IMR-90 (cell line): ENCODE results near the gene ZNF358. TPM values are rescaled to one million over a fixed set of nuclear protein-coding genes. Genes with fewer than 3 reads are reported as not detected.

ENCODE experiments used
- ATAC-seq: fragments of 200-7000 bp; cut with Tn5 transposase; 2 replicates; pipeline ENCODE4 v1.9.1; 2020; ENCODE audit warnings: low read depth, mild to moderate bottlenecking, moderate library complexity
- BruUV-seq: library from RNA; stranded (reverse); fragments of 400-500 nt; replicated peaks from 2 replicates; lab custom pipeline; 2021; lab: Mats Ljungman, UMichigan
- CTCF ChIA-PET: fragments of 300-600 bp; formaldehyde crosslinking; extraction: SDS; loops from one replicate; lab custom pipeline; 2021; ENCODE audit warnings: antibody characterized with exemption; lab: Yijun Ruan, JAX
- POLR2A ChIA-PET: fragments of 300-600 bp; sonication (Branson Sonifier 250); formaldehyde crosslinking; loops from one replicate; lab custom pipeline; 2022; ENCODE audit warnings: antibody characterized with exemption; ENCODE audit not compliant: unreplicated experiment; lab: Charles Lee
- DNase-seq: peaks from one replicate; pipeline ENCODE4 v3.0.0; 2013
- H2AFZ ChIP-seq: replicated peaks from 2 replicates; pipeline ENCODE3; 2013; ENCODE audit warnings: low read length, mild to moderate bottlenecking; ENCODE audit not compliant: poor library complexity
- H2AK5ac ChIP-seq: 2 replicates; pipeline ENCODE4 v1.6.1; 2013; ENCODE audit warnings: low read depth, low read length, inconsistent platforms
- H2AK9ac ChIP-seq: replicated peaks from 2 replicates; pipeline ENCODE3; 2013; ENCODE audit warnings: mild to moderate bottlenecking, low read depth, low read length, moderate library complexity; ENCODE audit not compliant: poor library complexity
- H2BK120ac ChIP-seq: 2 replicates; pipeline ENCODE4 v1.6.1; 2013; ENCODE audit warnings: low read depth, low read length, inconsistent platforms
- H2BK15ac ChIP-seq: 3 replicates; pipeline ENCODE4 v1.6.1; 2013; ENCODE audit warnings: low read depth, low read length, inconsistent platforms
- H2BK20ac ChIP-seq: 2 replicates; pipeline ENCODE4 v1.6.1; 2013; ENCODE audit warnings: low read depth, mild to moderate bottlenecking, inconsistent platforms, low read length, moderate library complexity
- H2BK5ac ChIP-seq: 2 replicates; pipeline ENCODE4 v1.6.1; 2013; ENCODE audit warnings: mild to moderate bottlenecking, low read depth, low read length, inconsistent platforms; ENCODE audit not compliant: poor library complexity, severe bottlenecking
- H3K14ac ChIP-seq: replicated peaks from 2 replicates; pipeline ENCODE4 v1.6.1; 2013; ENCODE audit warnings: low read depth, low read length, inconsistent platforms
- H3K18ac ChIP-seq: 2 replicates; pipeline ENCODE4 v1.6.1; 2013; ENCODE audit warnings: low read depth, low read length, control low read depth
- H3K23ac ChIP-seq: 2 replicates; pipeline ENCODE4 v1.6.1; 2013; ENCODE audit warnings: low read depth, low read length, inconsistent platforms
- H3K27ac ChIP-seq: 2 replicates; pipeline ENCODE4 v1.5.1; 2013; ENCODE audit warnings: mild to moderate bottlenecking, control low read depth, low read length; ENCODE audit not compliant: insufficient read depth
- H3K27me3 ChIP-seq: 2 replicates; pipeline ENCODE4 v1.6.1; 2013; ENCODE audit warnings: low read length; ENCODE audit not compliant: control insufficient read depth, insufficient read depth
- H3K36me3 ChIP-seq: 2 replicates; pipeline ENCODE4 v1.6.1; 2013; ENCODE audit warnings: low read length, mixed read lengths; ENCODE audit not compliant: control insufficient read depth, insufficient read depth
- H3K4ac ChIP-seq: 2 replicates; pipeline ENCODE4 v1.6.1; 2013; ENCODE audit warnings: low read depth, low read length, inconsistent platforms
- H3K4me1 ChIP-seq: 2 replicates; pipeline ENCODE4 v1.6.1; 2013; ENCODE audit warnings: low read length, mixed read lengths; ENCODE audit not compliant: control insufficient read depth, insufficient read depth
- H3K4me2 ChIP-seq: 2 replicates; pipeline ENCODE4 v1.6.1; 2013; ENCODE audit warnings: low read depth, mild to moderate bottlenecking, control low read depth, low read length, moderate library complexity
- H3K4me3 ChIP-seq: 2 replicates; pipeline ENCODE4 v1.5.1; 2013; ENCODE audit warnings: low read depth, mild to moderate bottlenecking, control low read depth, low read length, moderate library complexity; ENCODE audit not compliant: insufficient read depth
- H3K56ac ChIP-seq: 2 replicates; pipeline ENCODE4 v1.6.1; 2013; ENCODE audit warnings: low read length, inconsistent platforms; ENCODE audit not compliant: insufficient read depth; ENCODE audit errors: extremely low read depth
- H3K79me1 ChIP-seq, 2 experiments: 2 replicates each; pipeline ENCODE4 v1.6.1; 2013; ENCODE audit warnings: low read length in 2 of 2, inconsistent platforms in 1 of 2, low read depth in 1 of 2
- H3K9ac ChIP-seq: 2 replicates; pipeline ENCODE4 v1.6.1; 2013; ENCODE audit warnings: low read depth, low read length, control low read depth
- H3K9me1 ChIP-seq: 2 replicates; pipeline ENCODE4 v1.6.1; 2013; ENCODE audit warnings: low read length, inconsistent platforms; ENCODE audit not compliant: insufficient read depth
- H3K9me3 ChIP-seq: 2 replicates; pipeline ENCODE4 v1.6.1; 2013; ENCODE audit warnings: low read length; ENCODE audit not compliant: control insufficient read depth, insufficient read depth
- H4K20me1 ChIP-seq: 2 replicates; pipeline ENCODE4 v1.6.1; 2013; ENCODE audit warnings: low read length, inconsistent platforms; ENCODE audit not compliant: insufficient read depth
- H4K5ac ChIP-seq: 2 replicates; pipeline ENCODE4 v1.6.1; 2013; ENCODE audit warnings: mild to moderate bottlenecking, low read depth, low read length, control low read depth
- H4K8ac ChIP-seq, 2 experiments: 2 replicates each; pipeline ENCODE4 v1.6.1; 2013; ENCODE audit warnings: low read depth in 2 of 2, low read length in 2 of 2, control low read depth in 1 of 2, inconsistent platforms in 1 of 2
- H4K91ac ChIP-seq: 2 replicates; pipeline ENCODE4 v1.6.1; 2013; ENCODE audit warnings: low read depth, low read length, inconsistent platforms; ENCODE audit not compliant: insufficient read depth
- BHLHE40 ChIP-seq: fragments of 150-350 bp; IDR thresholded peaks from 2 replicates; pipeline ENCODE4 v1.6.1; 2016; ENCODE audit warnings: mild to moderate bottlenecking, low read depth, low read length
- CEBPB ChIP-seq: IDR thresholded peaks from 2 replicates; pipeline ENCODE4 v1.6.1; 2012; ENCODE audit warnings: low read depth, low read length, improper control_type of control experiment
- CHD1 ChIP-seq: IDR thresholded peaks from 2 replicates; pipeline ENCODE4 v1.6.1; 2012; ENCODE audit warnings: low read depth, low read length, improper control_type of control experiment
- CTCF ChIP-seq: conservative IDR thresholded peaks from 2 replicates; pipeline ENCODE4 v1.5.1; 2012; ENCODE audit warnings: mild to moderate bottlenecking, low read depth, low read length, improper control_type of control experiment
- ELK1 ChIP-seq: fragments of 150-350 bp; IDR thresholded peaks from 2 replicates; pipeline ENCODE4 v1.6.1; 2016; ENCODE audit warnings: low read depth, mild to moderate bottlenecking, low read length, moderate library complexity, borderline replicate concordance
- FOS ChIP-seq: fragments of 150-350 bp; IDR thresholded peaks from 2 replicates; pipeline ENCODE4 v1.6.1; 2016; ENCODE audit warnings: low read depth, low read length
- MAFK ChIP-seq: IDR thresholded peaks from 2 replicates; pipeline ENCODE4 v1.6.1; 2012; ENCODE audit warnings: low read depth, low read length, improper control_type of control experiment
- MAZ ChIP-seq: IDR thresholded peaks from 2 replicates; pipeline ENCODE4 v1.6.1; 2012; ENCODE audit warnings: low read depth, mild to moderate bottlenecking, low read length, improper control_type of control experiment, moderate library complexity, borderline replicate concordance
- MXI1 ChIP-seq: IDR thresholded peaks from 2 replicates; pipeline ENCODE4 v1.6.1; 2012; ENCODE audit warnings: low read depth, mild to moderate bottlenecking, low read length, moderate library complexity, borderline replicate concordance
- NFE2L2 ChIP-seq: fragments of 150-350 bp; IDR thresholded peaks from 2 replicates; pipeline ENCODE4 v1.6.1; 2016; ENCODE audit warnings: low read depth, mild to moderate bottlenecking, low read length
- POLR2A ChIP-seq: IDR thresholded peaks from 2 replicates; pipeline ENCODE4 v1.6.1; 2012; ENCODE audit warnings: mild to moderate bottlenecking, low read depth, low read length
- RAD21 ChIP-seq: IDR thresholded peaks from 2 replicates; pipeline ENCODE4 v1.6.1; 2012; ENCODE audit warnings: low read length, improper control_type of control experiment
- RCOR1 ChIP-seq: IDR thresholded peaks from 2 replicates; pipeline ENCODE4 v1.6.1; 2012; ENCODE audit warnings: mild to moderate bottlenecking, low read length, improper control_type of control experiment; ENCODE audit not compliant: insufficient replicate concordance
- RFX5 ChIP-seq: IDR thresholded peaks from 2 replicates; pipeline ENCODE4 v1.8.0; 2012; ENCODE audit warnings: low read depth, mild to moderate bottlenecking, low read length, moderate library complexity
- SMC3 ChIP-seq: fragments of 150-350 bp; IDR thresholded peaks from 2 replicates; pipeline ENCODE4 v1.6.1; 2016; ENCODE audit warnings: low read depth, mild to moderate bottlenecking, antibody characterized with exemption, low read length, moderate library complexity
- USF2 ChIP-seq: fragments of 150-350 bp; IDR thresholded peaks from 2 replicates; pipeline ENCODE4 v1.6.1; 2017; ENCODE audit warnings: mild to moderate bottlenecking, antibody characterized with exemption, low read length, low read depth
- WGBS, 2 experiments: methylation state at CpG; one replicate each; pipeline versions ENCODE4 v1.1.5 to v1.1.7; 2013; ENCODE audit warnings: missing lambda C conversion rate in 2 of 2; ENCODE audit not compliant: insufficient read length in 1 of 2; ENCODE audit errors: extremely low coverage in 2 of 2; 5-methylcytosine and 5-hydroxymethylcytosine counted together
- dilution Hi-C: fragments of 300-500 bp; cut with HindIII; formaldehyde crosslinking; loops from one replicate; pipeline ENCODE4 v1.14.3; 2018; ENCODE audit warnings: low sequenced_read_pairs; ENCODE audit not compliant: unreplicated experiment
- in situ Hi-C: fragments of 300-500 bp; cut with MboI; formaldehyde crosslinking; loops from 3 replicates; pipeline ENCODE4 v1.14.3; 2019; ENCODE audit warnings: low sequenced_read_pairs, inconsistent platforms, mixed read lengths
- intact Hi-C: fragments of 100-400 bp; cut with micrococcal nuclease; formaldehyde crosslinking; loops from 2 replicates; pipeline ENCODE4 v1.10.0; 2022
- polyA plus RNA-seq, 3 experiments: library from polyadenylated mRNA; depleted of rRNA; stranded (reverse); fragments of >200 nt; gene quantifications; 2 replicates each; pipeline ENCODE4 v1.2.3, GENCODE V29; 2012; ENCODE audit warnings: low replicate concordance in 1 of 3
- total RNA-seq: library from RNA; depleted of rRNA; stranded (reverse); fragments of >200 nt; gene quantifications from 2 replicates; pipeline ENCODE4 v1.2.3, GENCODE V29; 2012

The ZNF358 gene
- total and polyA plus RNA-seq, 2 of the 4 experiments (the other 2 are of a cell fraction): 5.4 to 30.7 TPM

GRCh38 chr19:7558667-7559066 lies 42.8 kb downstream of the ZNF358 start:
- H2AK9ac ChIP-seq: no peak overlapping the region
- H3K4me1 ChIP-seq: no peaks in the 10 kb centered on the region
- intact Hi-C loops (no loop called here), dilution Hi-C loops (no loop called here), in situ Hi-C loops (no loop called here)
- no peak overlapping the region for H2AK5ac ChIP-seq
- no peak overlapping the region for H4K5ac ChIP-seq
- no peak overlapping the region for H3K56ac ChIP-seq
- no peak overlapping the region for H4K8ac ChIP-seq
- H2BK15ac ChIP-seq: no peak overlapping the region
- no peak overlapping the region for H3K18ac ChIP-seq
- no peak overlapping the region for H2BK5ac ChIP-seq
- H4K20me1 ChIP-seq: no peaks in the 10 kb centered on the region
- no peak overlapping the region for H2BK120ac ChIP-seq
- H3K27me3 ChIP-seq: no peaks in the 10 kb centered on the region
- no peak overlapping the region for H3K14ac ChIP-seq
- POLR2A ChIA-PET: no interaction called here
- BruUV-seq: no TSS peak
- WGBS, 2 experiments: 90% methylated on average over 11 of the region's 18 CpGs; no CpG with 5 or more reads in 1 of the 2 experiments
- H2AFZ ChIP-seq: no peak overlapping the region
- CTCF ChIA-PET: interaction anchor here (1.3 kb wide), 1 partner anchor 14 kb away, joined by 3 read pairs; no protein-coding TSS in a partner anchor
- H4K91ac ChIP-seq: no peak overlapping the region
- no peak for ATAC-seq
- H3K4me3 ChIP-seq: no peak overlapping the region
- H3K79me1 ChIP-seq: no peaks in the 10 kb centered on the region
- no peak overlapping the region for H3K27ac ChIP-seq
- no peak overlapping the region for H3K4ac ChIP-seq
- no peaks in the 10 kb centered on the region for H3K9me3 ChIP-seq
- H3K9me1 ChIP-seq: 0 out of 2 replicates have a peak, but pooled peaks cover 3% of the 10 kb centered on the region
- no peak for TF ChIP-seq RFX5
- TF ChIP-seq USF2: no peak
- no peak for TF ChIP-seq CHD1
- no peak for TF ChIP-seq BHLHE40
- TF ChIP-seq ELK1: no peak
- TF ChIP-seq POLR2A: no peak
- TF ChIP-seq CEBPB: no peak
- TF ChIP-seq RAD21: no peak
- no peak for TF ChIP-seq RCOR1
- TF ChIP-seq FOS: no peak
- TF ChIP-seq SMC3: no peak
- no peak for TF ChIP-seq MXI1
- no peak for TF ChIP-seq NFE2L2
- no peak for TF ChIP-seq CTCF
- TF ChIP-seq MAFK: no peak
- no peak for TF ChIP-seq MAZ
- peaks cover 61% of the 10 kb centered on the region for H3K36me3 ChIP-seq
- DNase-seq: no peak
- H3K23ac ChIP-seq: no peak overlapping the region
- H3K4me2 ChIP-seq: no peak overlapping the region
- no peak overlapping the region for H3K9ac ChIP-seq
- no peak overlapping the region for H2BK20ac ChIP-seq
